Measurements from ENCODE around the gene HIF3A. TPM values are rescaled to one million over a fixed set of nuclear protein-coding genes. Genes with fewer than 3 reads are reported as not detected.

The HIF3A gene
- total RNA-seq, 1 experiment from 2014 or later = 5.2 TPM

DNA sequence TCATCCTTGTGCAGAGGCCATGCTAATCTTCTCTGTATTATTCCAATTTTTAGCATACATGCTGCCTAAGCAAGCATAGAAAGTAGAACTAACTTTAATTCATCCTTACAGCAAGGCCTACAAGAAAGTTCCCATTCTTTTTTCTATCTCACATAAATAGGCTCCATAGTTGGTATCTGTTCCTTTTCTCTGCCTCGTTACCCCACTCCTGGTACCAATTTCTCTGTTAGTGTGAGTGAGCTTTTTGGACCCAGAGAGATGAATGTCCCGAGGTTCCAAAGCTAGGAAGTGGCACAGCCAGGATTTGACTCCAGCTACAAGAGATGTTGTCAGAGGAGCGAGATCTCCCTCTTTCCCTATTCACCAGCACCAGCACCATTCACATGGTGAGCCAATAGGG is 9.7 kb downstream of the HIF3A start:
- no peaks in the 10 kb centered on the region for H3K27me3 Mint-ChIP-seq (ENCODE audit: insufficient read depth, unreplicated experiment)
- H3K4me1 Mint-ChIP-seq (ENCODE audit: low read depth, unreplicated experiment) = no peaks in the 10 kb centered on the region
- POLR2A ChIA-PET = no interaction called here
- TF ChIP-seq, protein P1, sequence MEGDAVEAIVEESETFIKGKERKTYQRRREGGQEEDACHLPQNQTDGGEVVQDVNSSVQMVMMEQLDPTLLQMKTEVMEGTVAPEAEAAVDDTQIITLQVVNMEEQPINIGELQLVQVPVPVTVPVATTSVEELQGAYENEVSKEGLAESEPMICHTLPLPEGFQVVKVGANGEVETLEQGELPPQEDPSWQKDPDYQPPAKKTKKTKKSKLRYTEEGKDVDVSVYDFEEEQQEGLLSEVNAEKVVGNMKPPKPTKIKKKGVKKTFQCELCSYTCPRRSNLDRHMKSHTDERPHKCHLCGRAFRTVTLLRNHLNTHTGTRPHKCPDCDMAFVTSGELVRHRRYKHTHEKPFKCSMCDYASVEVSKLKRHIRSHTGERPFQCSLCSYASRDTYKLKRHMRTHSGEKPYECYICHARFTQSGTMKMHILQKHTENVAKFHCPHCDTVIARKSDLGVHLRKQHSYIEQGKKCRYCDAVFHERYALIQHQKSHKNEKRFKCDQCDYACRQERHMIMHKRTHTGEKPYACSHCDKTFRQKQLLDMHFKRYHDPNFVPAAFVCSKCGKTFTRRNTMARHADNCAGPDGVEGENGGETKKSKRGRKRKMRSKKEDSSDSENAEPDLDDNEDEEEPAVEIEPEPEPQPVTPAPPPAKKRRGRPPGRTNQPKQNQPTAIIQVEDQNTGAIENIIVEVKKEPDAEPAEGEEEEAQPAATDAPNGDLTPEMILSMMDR (IDR thresholded peaks at IDR 0.05; ENCODE audit: insufficient read depth in 1 of 2, low read depth in 1 of 2, low read length in 1 of 2, severe bottlenecking in 1 of 2, unreplicated experiment in 1 of 2) = no peak
- BruUV-seq (replicated peaks) = no TSS peak
- intact Hi-C loops (cut with micrococcal nuclease; ENCODE audit: unreplicated experiment) = no loop called here
- no peaks in the 10 kb centered on the region for H3K36me3 ChIP-seq (ENCODE audit: control insufficient read depth, insufficient read depth, low read length)
- no peak overlapping the region for H3K4me3 ChIP-seq (ENCODE audit: low read depth, low read length)
- H3K4me3 Mint-ChIP-seq (ENCODE audit: unreplicated experiment) = no peak overlapping the region
- no peaks in the 10 kb centered on the region; the same call in 1 of the 2 replicates for H3K27me3 ChIP-seq (replicated peaks; ENCODE audit: control insufficient read depth, insufficient read depth, low read length)
- peaks cover 11% of the 10 kb centered on the region; the same call in 1 of the 2 replicates for H3K4me1 ChIP-seq
- H3K9me3 ChIP-seq = peaks cover 8% of the 10 kb centered on the region; the same call in 1 of the 2 replicates
- H3K27ac Mint-ChIP-seq (ENCODE audit: unreplicated experiment) = no peak overlapping the region
- H3K36me3 Mint-ChIP-seq (ENCODE audit: insufficient read depth, unreplicated experiment) = peaks cover 14% of the 10 kb centered on the region
- CTCF ChIA-PET = interaction anchor here (1.6 kb wide), 1 partner anchor 26 kb away, joined by 4 read pairs; no protein-coding TSS in a partner anchor
- DNase-seq = no peak
- peaks cover 24% of the 10 kb centered on the region for H3K9me3 Mint-ChIP-seq (ENCODE audit: unreplicated experiment)

DNA sequence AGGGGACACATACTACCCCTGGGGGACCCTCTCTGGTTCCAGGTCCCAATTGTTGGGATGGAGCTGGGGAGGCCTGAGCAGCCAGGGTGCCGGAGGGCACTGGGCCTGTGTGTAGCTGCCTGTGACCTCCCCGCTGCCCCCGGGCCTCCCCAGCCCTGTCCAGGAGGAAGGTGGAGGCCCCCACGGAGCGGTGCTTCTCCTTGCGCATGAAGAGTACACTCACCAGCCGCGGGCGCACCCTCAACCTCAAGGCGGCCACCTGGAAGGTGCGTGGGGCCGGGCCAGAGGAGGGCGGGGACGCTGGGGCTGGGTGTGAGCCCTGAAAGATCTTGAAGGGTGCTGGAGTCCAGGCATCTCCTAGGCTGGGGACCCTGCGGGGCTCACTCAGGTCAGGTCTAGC is 11.7 kb downstream of the HIF3A start:
- no peak for DNase-seq
- peaks cover 24% of the 10 kb centered on the region for H3K9me3 Mint-ChIP-seq (ENCODE audit: unreplicated experiment)
- no peaks in the 10 kb centered on the region for H3K27me3 ChIP-seq (replicated peaks; ENCODE audit: control insufficient read depth, insufficient read depth, low read length)
- CTCF ChIA-PET = no interaction called here
- peaks cover 13% of the 10 kb centered on the region for H3K36me3 Mint-ChIP-seq (ENCODE audit: insufficient read depth, unreplicated experiment)
- no peak overlapping the region for H3K27ac Mint-ChIP-seq (ENCODE audit: unreplicated experiment)
- no peaks in the 10 kb centered on the region for H3K27me3 Mint-ChIP-seq (ENCODE audit: insufficient read depth, unreplicated experiment)
- TF ChIP-seq, protein P1 (IDR thresholded peaks at IDR 0.05; ENCODE audit: insufficient read depth in 1 of 2, low read depth in 1 of 2, low read length in 1 of 2, severe bottlenecking in 1 of 2, unreplicated experiment in 1 of 2) = no peak
- no peaks in the 10 kb centered on the region for H3K4me1 ChIP-seq
- POLR2A ChIA-PET = no interaction called here
- BruUV-seq (replicated peaks) = no TSS peak
- H3K36me3 ChIP-seq (ENCODE audit: control insufficient read depth, insufficient read depth, low read length) = no peaks in the 10 kb centered on the region
- intact Hi-C loops (cut with micrococcal nuclease; ENCODE audit: unreplicated experiment) = no loop called here
- H3K4me1 Mint-ChIP-seq (ENCODE audit: low read depth, unreplicated experiment) = no peaks in the 10 kb centered on the region
- no peak overlapping the region for H3K4me3 Mint-ChIP-seq (ENCODE audit: unreplicated experiment)
- no peak overlapping the region for H3K4me3 ChIP-seq (ENCODE audit: low read depth, low read length)
- peaks cover 8% of the 10 kb centered on the region; the same call in 1 of the 2 replicates for H3K9me3 ChIP-seq

DNA sequence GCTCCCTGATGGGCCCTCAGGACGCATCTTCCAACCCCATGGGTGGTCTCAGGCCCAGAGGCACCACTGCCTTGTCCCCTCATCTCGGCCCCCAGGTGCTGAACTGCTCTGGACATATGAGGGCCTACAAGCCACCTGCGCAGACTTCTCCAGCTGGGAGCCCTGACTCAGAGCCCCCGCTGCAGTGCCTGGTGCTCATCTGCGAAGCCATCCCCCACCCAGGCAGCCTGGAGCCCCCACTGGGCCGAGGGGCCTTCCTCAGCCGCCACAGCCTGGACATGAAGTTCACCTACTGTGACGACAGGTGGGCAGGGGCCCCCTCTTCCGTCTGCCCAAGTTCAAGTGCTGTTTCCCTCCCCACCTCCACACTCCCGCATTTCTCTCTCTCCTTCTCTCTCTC is 12.2 kb downstream of the HIF3A start:
- H3K4me1 ChIP-seq = no peaks in the 10 kb centered on the region
- H3K27me3 Mint-ChIP-seq (ENCODE audit: insufficient read depth, unreplicated experiment) = no peaks in the 10 kb centered on the region
- ChIA-PET CTCF (no interaction called here), POLR2A (no interaction called here)
- H3K4me3 Mint-ChIP-seq (ENCODE audit: unreplicated experiment) = no peak overlapping the region
- H3K27me3 ChIP-seq (replicated peaks; ENCODE audit: control insufficient read depth, insufficient read depth, low read length) = no peaks in the 10 kb centered on the region
- no peak for DNase-seq
- H3K36me3 ChIP-seq (ENCODE audit: control insufficient read depth, insufficient read depth, low read length) = no peaks in the 10 kb centered on the region
- no peak overlapping the region for H3K4me3 ChIP-seq (ENCODE audit: low read depth, low read length)
- peaks cover 7% of the 10 kb centered on the region for H3K36me3 Mint-ChIP-seq (ENCODE audit: insufficient read depth, unreplicated experiment)
- peaks cover 24% of the 10 kb centered on the region for H3K9me3 Mint-ChIP-seq (ENCODE audit: unreplicated experiment)
- TF ChIP-seq, protein P1 (IDR thresholded peaks at IDR 0.05; ENCODE audit: insufficient read depth in 1 of 2, low read depth in 1 of 2, low read length in 1 of 2, severe bottlenecking in 1 of 2, unreplicated experiment in 1 of 2) = no peak
- H3K27ac Mint-ChIP-seq (ENCODE audit: unreplicated experiment) = no peak overlapping the region
- no peaks in the 10 kb centered on the region for H3K4me1 Mint-ChIP-seq (ENCODE audit: low read depth, unreplicated experiment)
- H3K9me3 ChIP-seq = peaks cover 8% of the 10 kb centered on the region; the same call in 1 of the 2 replicates
- BruUV-seq (replicated peaks) = no TSS peak
- intact Hi-C loops (cut with micrococcal nuclease; ENCODE audit: unreplicated experiment) = no loop called here
